Measurements from ENCODE around the gene HYAL4. TPM values are rescaled to one million over a fixed set of nuclear protein-coding genes. Genes with fewer than 3 reads are reported as not detected.
A peak's percentile ranks its signal among the peaks of the same experiment; 100 is the strongest.
"Not testable (repeated sequence)": the region's sequence is repeated elsewhere in the genome, so short reads cannot be mapped to it uniquely, and the experiment has no call there.

HYAL4 gene
- total RNA-seq, 1 experiment from 2014 or later: not detected

DNA sequence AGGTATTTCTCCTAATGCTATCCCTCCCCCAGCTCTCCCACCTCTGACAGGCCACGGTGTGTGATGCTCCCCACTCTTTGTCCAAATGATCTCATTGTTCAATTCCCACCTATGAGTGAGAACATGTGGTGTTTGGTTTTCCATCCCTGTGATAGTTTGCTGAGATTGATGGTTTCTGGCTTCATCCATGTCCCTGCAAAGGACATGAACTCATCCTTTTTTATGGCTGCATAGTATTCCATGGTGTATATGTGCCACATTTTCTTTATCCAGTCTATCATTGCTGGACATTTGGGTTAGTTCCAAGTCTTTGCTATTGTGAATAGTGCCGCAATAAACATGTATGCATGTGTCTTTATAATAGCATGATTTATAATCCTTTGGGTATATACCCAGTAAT lies 5.9 kb upstream of the HYAL4 start:
- DNase-seq (ENCODE audit: low read depth); in situ Hi-C loops (cut with HindIII; ENCODE audit: low pct_unique_long_range_greater_than_20kb, low sequenced_read_pairs): not testable (repeated sequence)

- in situ Hi-C loops (cut with HindIII; ENCODE audit: low pct_unique_long_range_greater_than_20kb, low sequenced_read_pairs); DNase-seq (ENCODE audit: low read depth): not testable (repeated sequence)
Observed at GRCh38 chr7:123844142-123844541, 827 bp upstream of the HYAL4 start.

DNA sequence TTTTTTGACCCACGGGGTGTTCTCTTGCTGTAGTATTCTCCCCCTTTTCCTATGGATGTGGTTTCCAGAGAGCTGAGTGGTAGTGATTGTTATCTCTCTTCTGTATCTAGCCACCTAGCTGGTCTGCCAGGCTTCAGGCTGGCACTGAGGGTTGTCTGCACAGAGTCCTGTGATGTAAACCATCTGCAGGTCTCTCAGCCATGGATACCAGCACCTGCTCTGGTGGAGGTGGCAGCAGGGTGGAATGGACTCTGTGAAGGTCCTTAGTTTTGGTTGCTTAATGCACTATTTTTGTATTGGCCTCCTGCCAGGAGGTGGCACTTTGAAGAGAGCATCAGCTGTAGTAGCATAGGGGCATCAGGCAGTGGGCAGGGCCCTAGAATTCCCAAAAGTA lies 851 bp downstream of the HYAL4 start:
- in situ Hi-C loops (cut with HindIII; ENCODE audit: low pct_unique_long_range_greater_than_20kb, low sequenced_read_pairs): no loop called here
- DNase-seq (ENCODE audit: low read depth): no peak

- no peak for DNase-seq (ENCODE audit: low read depth)
- in situ Hi-C loops (cut with HindIII; ENCODE audit: low pct_unique_long_range_greater_than_20kb, low sequenced_read_pairs): no loop called here
Observed at GRCh38 chr7:123846217-123846891, 1.4 kb downstream of the HYAL4 start.

DNA sequence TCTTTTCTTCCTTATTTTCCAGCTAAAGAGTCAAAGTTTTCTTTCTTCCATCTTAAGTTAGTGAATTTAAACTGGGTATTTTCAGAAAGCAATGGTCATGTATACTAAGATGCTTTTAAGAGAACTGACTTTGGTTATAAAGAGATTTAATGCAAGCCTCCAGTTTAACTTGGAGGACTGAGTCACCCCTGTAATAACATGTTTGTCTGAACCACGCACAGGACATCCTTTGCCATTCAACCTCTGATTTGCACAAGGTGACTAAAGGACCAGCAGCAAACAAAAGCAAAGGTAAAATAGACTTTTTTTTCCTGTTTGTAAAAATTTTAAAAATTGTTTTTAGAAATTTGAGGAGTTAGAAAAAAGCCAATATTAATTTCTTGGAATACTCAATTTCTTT lies 2.9 kb downstream of the HYAL4 start:
- in situ Hi-C loops (cut with HindIII; ENCODE audit: low pct_unique_long_range_greater_than_20kb, low sequenced_read_pairs): no loop called here
- DNase-seq (ENCODE audit: low read depth): no peak

DNA sequence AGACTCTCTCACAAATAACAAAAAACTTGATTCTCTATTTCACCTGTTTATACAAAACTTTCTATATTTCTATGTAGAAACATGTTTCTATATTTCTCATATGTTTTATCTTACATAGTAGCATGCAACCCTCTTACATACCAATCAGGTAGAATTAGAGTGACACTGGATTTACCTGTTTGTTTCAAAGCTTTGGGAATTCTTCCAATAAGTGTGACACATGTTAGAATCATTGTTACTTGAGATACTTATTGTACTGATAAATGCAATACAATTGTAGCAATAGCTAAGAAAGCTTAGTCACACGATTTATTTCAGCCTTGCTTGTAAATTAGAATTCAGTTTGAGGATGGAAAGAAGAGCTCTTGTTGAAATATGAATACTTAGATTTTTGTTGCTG lies 4.9 kb downstream of the HYAL4 start:
- DNase-seq (ENCODE audit: low read depth): no peak
- in situ Hi-C loops (cut with HindIII; ENCODE audit: low pct_unique_long_range_greater_than_20kb, low sequenced_read_pairs): no loop called here

- DNase-seq (ENCODE audit: low read depth); in situ Hi-C loops (cut with HindIII; ENCODE audit: low pct_unique_long_range_greater_than_20kb, low sequenced_read_pairs): not testable (repeated sequence)
Observed at GRCh38 chr7:123851404-123851803, 6.4 kb downstream of the HYAL4 start.

DNA sequence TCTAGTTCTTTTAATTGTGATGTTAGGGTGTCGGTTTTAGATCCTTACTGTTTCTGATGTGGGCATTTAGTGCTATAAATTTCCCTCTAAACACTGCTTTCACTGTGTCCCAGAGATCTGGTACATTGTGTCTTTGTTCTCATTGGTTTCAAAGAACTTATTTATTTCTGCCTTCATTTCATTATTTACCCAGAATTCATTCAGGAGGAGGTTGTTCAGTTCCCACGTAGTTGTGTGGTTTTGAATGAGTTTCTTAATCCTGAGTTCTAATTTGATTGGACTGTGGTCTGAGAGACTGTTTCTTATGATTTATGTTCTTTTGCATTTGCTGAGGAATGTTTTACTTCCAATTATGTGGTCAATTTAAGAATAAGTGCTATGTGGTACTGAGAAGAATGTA lies 9.3 kb downstream of the HYAL4 start:
- in situ Hi-C loops (cut with HindIII; ENCODE audit: low pct_unique_long_range_greater_than_20kb, low sequenced_read_pairs); DNase-seq (ENCODE audit: low read depth): not testable (repeated sequence)

- DNase-seq (ENCODE audit: low read depth); in situ Hi-C loops (cut with HindIII; ENCODE audit: low pct_unique_long_range_greater_than_20kb, low sequenced_read_pairs): not testable (repeated sequence)
Observed at GRCh38 chr7:123856428-123856827, 11.5 kb downstream of the HYAL4 start.

GRCh38 chr7:123860848-123861247 lies 15.9 kb downstream of the HYAL4 start:
- no peak for DNase-seq (ENCODE audit: low read depth)
- in situ Hi-C loops (cut with HindIII; ENCODE audit: low pct_unique_long_range_greater_than_20kb, low sequenced_read_pairs): no loop called here

DNA sequence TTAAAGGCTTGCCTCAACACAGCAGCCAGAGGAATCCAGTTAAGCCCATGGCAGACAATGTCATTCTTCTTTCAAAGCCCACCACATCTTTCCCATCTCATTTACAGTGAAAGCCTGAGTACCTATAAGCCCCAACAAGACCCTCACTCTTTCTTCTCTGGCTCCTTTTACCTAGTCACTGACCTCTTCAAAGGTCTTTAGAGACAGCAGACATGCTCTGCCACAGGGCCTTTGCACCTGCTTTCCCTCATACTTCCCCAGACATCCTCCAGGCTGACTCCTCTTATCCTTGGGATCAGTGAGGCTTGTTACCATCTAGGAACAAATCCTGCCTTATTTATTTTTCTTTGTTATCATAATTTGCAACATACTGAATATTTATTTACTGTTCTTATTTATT lies 17.8 kb downstream of the HYAL4 start:
- in situ Hi-C loops (cut with HindIII; ENCODE audit: low pct_unique_long_range_greater_than_20kb, low sequenced_read_pairs): no loop called here
- DNase-seq (ENCODE audit: low read depth): no peak

DNA sequence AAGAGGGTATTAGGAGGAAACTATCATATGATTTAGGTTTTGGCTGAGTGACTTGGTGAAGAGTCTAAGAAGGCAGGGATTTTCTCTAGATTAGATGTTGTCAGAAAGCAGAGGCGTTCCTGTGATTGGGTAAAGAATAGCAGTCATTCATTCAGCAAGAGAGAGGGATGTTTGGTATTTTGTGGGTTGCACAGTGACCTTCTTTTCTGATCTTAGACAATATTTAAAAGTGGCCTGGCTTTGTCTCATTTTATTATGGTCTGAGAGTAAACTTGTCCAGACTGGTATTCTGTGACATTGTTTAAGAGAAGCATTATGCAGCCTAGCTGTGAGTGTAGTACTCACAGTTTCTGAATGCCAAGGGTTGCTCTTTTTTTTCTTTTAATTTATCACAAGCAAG lies 18.5 kb downstream of the HYAL4 start:
- in situ Hi-C loops (cut with HindIII; ENCODE audit: low pct_unique_long_range_greater_than_20kb, low sequenced_read_pairs): no loop called here

GRCh38 chr7:123864012-123864411 lies 19.0 kb downstream of the HYAL4 start:
- in situ Hi-C loops (cut with HindIII; ENCODE audit: low pct_unique_long_range_greater_than_20kb, low sequenced_read_pairs): no loop called here
- DNase-seq (ENCODE audit: low read depth): no peak

More for the DNA sequence above, 18.5 kb downstream of the HYAL4 start:
- no peak for DNase-seq (ENCODE audit: low read depth)

DNA sequence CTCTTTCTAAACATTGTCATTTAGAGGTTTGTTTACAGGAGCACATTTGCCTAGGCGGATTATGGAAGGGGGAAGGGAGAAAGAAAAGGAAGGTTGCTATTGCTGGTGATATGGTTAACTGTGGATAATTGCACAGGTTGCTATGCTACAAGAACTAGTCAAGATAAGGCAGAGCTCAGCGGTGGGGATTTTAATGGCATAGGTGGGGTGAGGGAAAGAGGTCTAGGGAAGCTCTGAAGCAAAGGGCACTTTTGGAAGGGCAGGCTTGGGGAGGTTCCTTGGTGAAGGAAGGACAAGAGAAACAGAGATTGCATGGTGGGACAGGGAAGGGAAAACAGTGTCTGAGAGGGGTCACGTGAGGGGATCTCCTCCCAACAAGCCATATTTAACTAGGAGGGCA lies 19.5 kb downstream of the HYAL4 start:
- no peak for DNase-seq (ENCODE audit: low read depth)
- in situ Hi-C loops (cut with HindIII; ENCODE audit: low pct_unique_long_range_greater_than_20kb, low sequenced_read_pairs): no loop called here

GRCh38 chr7:123864966-123865365 lies 20.0 kb downstream of the HYAL4 start:
- in situ Hi-C loops (cut with HindIII; ENCODE audit: low pct_unique_long_range_greater_than_20kb, low sequenced_read_pairs): no loop called here
- DNase-seq (ENCODE audit: low read depth): no peak

DNA sequence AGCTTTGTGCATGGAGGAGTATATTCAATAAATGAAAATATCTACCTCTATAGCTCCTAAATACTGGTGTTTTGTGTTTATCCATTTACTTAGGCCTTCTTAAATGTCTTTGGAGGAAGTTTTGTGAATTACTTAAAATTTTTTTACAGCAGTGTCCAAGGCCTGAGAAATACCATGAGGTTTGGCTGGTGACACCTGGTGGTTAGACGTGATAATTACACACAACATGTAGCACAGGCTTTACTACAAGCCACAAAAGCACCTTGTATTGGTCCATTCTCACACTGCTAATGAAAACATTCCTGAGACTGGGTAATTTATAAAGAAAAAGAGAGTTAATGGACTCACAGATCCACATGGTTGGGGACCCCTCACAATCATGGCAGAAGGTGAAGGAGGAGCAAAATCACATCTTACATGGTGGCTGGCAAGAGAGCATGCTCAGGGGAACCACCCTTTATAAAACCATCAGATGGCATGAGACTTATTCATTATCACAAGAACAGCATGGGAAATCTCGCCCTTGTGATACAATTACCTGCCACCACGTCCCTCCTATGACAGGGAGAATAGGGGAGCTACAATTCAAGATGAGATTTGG lies 20.6 kb downstream of the HYAL4 start:
- peak; percentile 43 for DNase-seq (ENCODE audit: low read depth)
- in situ Hi-C loops (cut with HindIII; ENCODE audit: low pct_unique_long_range_greater_than_20kb, low sequenced_read_pairs): no loop called here

GRCh38 chr7:123867225-123867624 lies 22.3 kb downstream of the HYAL4 start:
- in situ Hi-C loops (cut with HindIII; ENCODE audit: low pct_unique_long_range_greater_than_20kb, low sequenced_read_pairs): no loop called here
- no peak for DNase-seq (ENCODE audit: low read depth)

- DNase-seq (ENCODE audit: low read depth): peak; percentile 16
- in situ Hi-C loops (cut with HindIII; ENCODE audit: low pct_unique_long_range_greater_than_20kb, low sequenced_read_pairs): no loop called here
Observed at GRCh38 chr7:123871998-123872867, 27.3 kb downstream of the HYAL4 start.

GRCh38 chr7:123872908-123873307 lies 27.9 kb downstream of the HYAL4 start:
- DNase-seq (ENCODE audit: low read depth): no peak
- in situ Hi-C loops (cut with HindIII; ENCODE audit: low pct_unique_long_range_greater_than_20kb, low sequenced_read_pairs): no loop called here

Data from Caki2 (cell line).